ENCODE data around the gene TBC1D22A. TPM values are rescaled to one million over a fixed set of nuclear protein-coding genes. Genes with fewer than 3 reads are reported as not detected.

TBC1D22A gene
- total and polyA plus RNA-seq, 8 donors: 12.0 to 17.6 (median 15.3) TPM

DNA sequence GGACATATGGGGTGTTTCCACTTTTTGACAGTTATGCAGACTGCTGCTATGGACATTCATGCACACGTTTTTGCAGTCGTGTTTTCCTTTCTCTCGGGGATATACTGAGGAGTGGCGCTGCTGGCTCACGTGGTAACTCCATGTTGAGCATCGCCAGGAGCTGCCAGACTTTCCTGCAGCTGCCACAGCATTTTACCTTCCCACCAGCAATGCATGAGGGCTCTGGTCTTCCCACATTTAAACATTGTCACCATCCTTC lies 95.4 kb downstream of the TBC1D22A start:
- Histone ChIP-seq H3K27ac (no peak overlapping the region), H3K27me3 (no peaks in the 10 kb centered on the region), H3K4me1 (no peaks in the 10 kb centered on the region), H3K4me3 (no peak overlapping the region), H3K36me3 (no peaks in the 10 kb centered on the region), H3K9me3 (no peaks in the 10 kb centered on the region)
- ATAC-seq (no peak), FAIRE-seq (no peak), DNase-seq (no peak)
- 77 to 89% methylated on average over 6 of the region's 6 CpGs for WGBS, 2 donors
- TF ChIP-seq, protein P1, sequence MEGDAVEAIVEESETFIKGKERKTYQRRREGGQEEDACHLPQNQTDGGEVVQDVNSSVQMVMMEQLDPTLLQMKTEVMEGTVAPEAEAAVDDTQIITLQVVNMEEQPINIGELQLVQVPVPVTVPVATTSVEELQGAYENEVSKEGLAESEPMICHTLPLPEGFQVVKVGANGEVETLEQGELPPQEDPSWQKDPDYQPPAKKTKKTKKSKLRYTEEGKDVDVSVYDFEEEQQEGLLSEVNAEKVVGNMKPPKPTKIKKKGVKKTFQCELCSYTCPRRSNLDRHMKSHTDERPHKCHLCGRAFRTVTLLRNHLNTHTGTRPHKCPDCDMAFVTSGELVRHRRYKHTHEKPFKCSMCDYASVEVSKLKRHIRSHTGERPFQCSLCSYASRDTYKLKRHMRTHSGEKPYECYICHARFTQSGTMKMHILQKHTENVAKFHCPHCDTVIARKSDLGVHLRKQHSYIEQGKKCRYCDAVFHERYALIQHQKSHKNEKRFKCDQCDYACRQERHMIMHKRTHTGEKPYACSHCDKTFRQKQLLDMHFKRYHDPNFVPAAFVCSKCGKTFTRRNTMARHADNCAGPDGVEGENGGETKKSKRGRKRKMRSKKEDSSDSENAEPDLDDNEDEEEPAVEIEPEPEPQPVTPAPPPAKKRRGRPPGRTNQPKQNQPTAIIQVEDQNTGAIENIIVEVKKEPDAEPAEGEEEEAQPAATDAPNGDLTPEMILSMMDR (IDR thresholded peaks at IDR 0.05): no peak
- intact Hi-C loops (cut with DNase I): no loop called here

DNA sequence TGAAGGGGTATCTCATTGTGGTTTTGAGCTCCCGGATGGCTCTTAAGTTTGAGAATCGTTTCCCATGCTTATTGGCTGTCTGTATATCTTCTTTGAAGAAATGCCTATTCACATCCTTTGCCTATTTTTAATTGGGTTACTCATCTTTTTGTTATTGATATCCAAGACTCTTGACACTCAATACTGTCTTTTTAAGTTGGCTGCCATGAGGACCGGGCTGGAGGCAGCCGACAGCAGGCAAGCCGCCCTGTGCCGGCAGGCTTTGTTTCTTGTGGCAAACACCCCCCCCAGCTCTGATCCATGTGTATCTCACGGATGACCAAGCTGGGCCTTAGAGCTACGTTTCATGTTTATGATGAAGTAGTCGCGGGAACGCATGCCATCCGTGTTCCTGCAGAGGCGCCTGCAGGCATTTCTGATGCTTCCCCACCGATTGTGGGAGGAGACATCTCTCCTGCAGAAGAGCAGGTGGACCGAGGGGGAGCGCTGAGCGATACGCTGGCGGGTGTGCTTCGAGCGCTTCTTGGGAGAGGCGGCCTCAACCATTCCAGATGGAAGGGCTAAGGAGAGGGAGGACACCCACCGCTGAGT lies 95.8 kb downstream of the TBC1D22A start:
- no peak overlapping the region for H3K27ac ChIP-seq
- H3K36me3 ChIP-seq: no peaks in the 10 kb centered on the region
- no peak for ATAC-seq
- H3K9me3 ChIP-seq: no peaks in the 10 kb centered on the region
- DNase-seq: no peak
- no peak for FAIRE-seq
- H3K27me3 ChIP-seq: no peaks in the 10 kb centered on the region
- whole genome bisulfite sequencing, 2 donors: 96% methylated on average over 23 of the region's 23 CpGs
- H3K4me1 ChIP-seq: no peaks in the 10 kb centered on the region
- TF ChIP-seq, protein P1 (IDR thresholded peaks at IDR 0.05): no peak
- intact Hi-C loops (cut with DNase I): no loop called here
- H3K4me3 ChIP-seq: no peak overlapping the region

DNA sequence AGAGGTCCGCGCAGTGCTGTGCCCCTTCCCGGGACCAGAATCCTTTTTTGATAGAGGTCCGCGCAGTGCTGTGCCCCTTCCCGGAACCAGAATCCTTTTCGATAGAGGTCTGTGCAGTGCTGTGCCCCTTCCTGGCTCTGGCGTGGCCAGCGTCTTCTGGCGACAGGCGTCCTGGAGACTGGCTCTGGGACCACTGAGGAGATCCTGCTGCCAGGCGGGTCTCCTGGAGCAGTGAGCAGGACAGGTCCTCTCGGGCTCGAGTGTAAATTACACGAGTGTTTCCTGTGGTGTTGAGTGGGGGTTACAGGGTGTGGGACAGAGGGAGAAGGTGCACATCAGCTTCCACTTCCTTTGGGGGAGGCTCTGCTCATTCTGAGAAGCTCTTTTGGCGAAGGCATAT lies 98.1 kb downstream of the TBC1D22A start:
- peaks cover 0 to 7% (median 0%) of the 10 kb centered on the region in 3 donors for H3K4me1 ChIP-seq
- TF ChIP-seq, protein P1 (IDR thresholded peaks at IDR 0.05): no peak
- intact Hi-C loops (cut with DNase I): no loop called here
- 97 to 99% methylated on average over 16 of the region's 16 CpGs for WGBS, 2 donors
- no peaks in the 10 kb centered on the region for H3K27me3 ChIP-seq
- no peak for DNase-seq
- no peak overlapping the region for H3K4me3 ChIP-seq
- H3K36me3 ChIP-seq: no peaks in the 10 kb centered on the region
- ATAC-seq: no peak
- H3K9me3 ChIP-seq: no peaks in the 10 kb centered on the region
- FAIRE-seq: no peak
- no peak overlapping the region for H3K27ac ChIP-seq

DNA sequence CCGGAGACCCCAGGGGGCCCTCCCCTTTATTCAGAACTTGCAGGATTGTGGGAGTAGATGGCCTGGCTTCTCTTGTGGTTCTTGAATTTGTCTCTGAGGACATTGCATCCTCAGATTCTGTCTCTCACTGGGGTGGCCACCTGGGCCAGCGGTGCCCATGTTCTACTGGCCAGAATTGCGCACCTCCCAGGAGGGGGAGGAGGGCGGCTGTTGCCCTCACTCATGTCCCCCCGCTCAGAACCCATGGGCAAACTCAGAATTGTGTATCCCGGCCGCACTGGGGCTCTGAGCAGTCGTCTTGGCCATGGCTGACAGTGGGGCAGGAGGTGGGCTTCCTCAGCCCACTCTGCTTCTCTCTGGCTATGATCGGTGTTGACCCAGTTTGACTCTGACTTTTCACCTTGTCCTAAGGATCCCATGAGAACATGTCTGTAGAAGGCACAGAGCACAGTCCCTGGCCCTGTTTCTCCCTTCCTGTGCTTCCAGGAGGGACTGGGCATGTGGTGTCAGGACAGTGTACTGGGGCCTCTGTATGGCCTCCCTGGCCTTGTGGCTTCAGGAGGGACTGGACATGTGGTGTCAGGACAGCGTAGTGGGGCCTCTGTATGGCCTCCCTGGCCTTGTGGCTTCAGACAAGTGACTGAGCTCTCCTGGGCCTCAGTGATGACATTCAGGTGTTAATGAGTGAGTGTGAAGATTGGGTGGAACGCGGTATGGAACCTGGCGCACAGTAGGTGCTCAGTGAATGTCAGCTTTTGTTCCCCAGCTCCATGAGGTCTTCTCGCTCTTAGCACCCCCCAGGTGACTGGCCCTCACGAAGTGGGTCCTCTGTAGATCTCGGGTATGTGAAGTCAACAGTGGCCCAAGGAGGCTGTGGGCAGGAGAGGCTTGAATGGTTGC lies 99.3 kb downstream of the TBC1D22A start:
- Histone ChIP-seq H3K4me1 (peaks cover 0 to 7% (median 0%) of the 10 kb centered on the region in 3 donors), H3K27ac (no peak overlapping the region), H3K36me3 (no peaks in the 10 kb centered on the region), H3K27me3 (no peaks in the 10 kb centered on the region), H3K4me3 (no peak overlapping the region), H3K9me3 (no peaks in the 10 kb centered on the region)
- intact Hi-C loops (cut with DNase I): no loop called here
- ATAC-seq (no peak), DNase-seq (no peak), FAIRE-seq (no peak)
- 97% methylated on average over 16 of the region's 16 CpGs for WGBS, 2 donors
- TF ChIP-seq, protein P1 (IDR thresholded peaks at IDR 0.05): no peak
